Activated CD4-positive, alpha-beta memory T cell treated with anti-CD3 and anti-CD28 coated beads for 36 hours (primary cell): ENCODE measurements around the gene CEP57. TPM values are rescaled to one million over a fixed set of nuclear protein-coding genes. Genes with fewer than 3 reads are reported as not detected.
"Not testable (repeated sequence)": the region's sequence is repeated elsewhere in the genome, so short reads cannot be mapped to it uniquely, and the experiment has no call there.

ENCODE experiments used
- CTCF ChIA-PET: fragments of 350-600 bp; sonication (Branson Sonifier 250); formaldehyde crosslinking; loops from one replicate; lab custom pipeline; 2021; ENCODE audit warnings: antibody characterized with exemption, inconsistent platforms; lab: Charles Lee
- POLR2A ChIA-PET: fragments of 350-600 bp; sonication (Branson Sonifier 250); formaldehyde crosslinking; loops from one replicate; lab custom pipeline; 2021; ENCODE audit warnings: antibody characterized with exemption; lab: Charles Lee
- DNase-seq: peaks from one replicate; pipeline ENCODE4 v3.0.0-alpha.2; 2020
- H3K27ac Mint-ChIP-seq: one replicate; pipeline ENCODE4 v1.8.0; 2021; ENCODE audit warnings: mixed read lengths
- H3K27me3 Mint-ChIP-seq: one replicate; pipeline ENCODE4 v1.8.0; 2021; ENCODE audit warnings: mixed read lengths
- H3K36me3 Mint-ChIP-seq: one replicate; pipeline ENCODE4 v1.8.0; 2021; ENCODE audit warnings: mixed read lengths
- H3K4me1 Mint-ChIP-seq: one replicate; pipeline ENCODE4 v1.8.0; 2021; ENCODE audit warnings: low read depth, mixed read lengths
- H3K4me3 Mint-ChIP-seq: one replicate; pipeline ENCODE4 v1.8.0; 2021; ENCODE audit warnings: mild to moderate bottlenecking, mixed read lengths
- H3K9me3 Mint-ChIP-seq: one replicate; pipeline ENCODE4 v1.8.0; 2021; ENCODE audit warnings: mixed read lengths
- intact Hi-C: fragments of 100-400 bp; cut with micrococcal nuclease; formaldehyde crosslinking; loops from one replicate; pipeline ENCODE4 v1.15.1; 2023
- total RNA-seq, 2 experiments: library from RNA; stranded (reverse); gene quantifications; one replicate each; pipeline ENCODE4 v1.2.3, GENCODE V29; 2021

The CEP57 gene
- total RNA-seq, 2 experiments from 2014 or later: 115 to 117 TPM

DNA sequence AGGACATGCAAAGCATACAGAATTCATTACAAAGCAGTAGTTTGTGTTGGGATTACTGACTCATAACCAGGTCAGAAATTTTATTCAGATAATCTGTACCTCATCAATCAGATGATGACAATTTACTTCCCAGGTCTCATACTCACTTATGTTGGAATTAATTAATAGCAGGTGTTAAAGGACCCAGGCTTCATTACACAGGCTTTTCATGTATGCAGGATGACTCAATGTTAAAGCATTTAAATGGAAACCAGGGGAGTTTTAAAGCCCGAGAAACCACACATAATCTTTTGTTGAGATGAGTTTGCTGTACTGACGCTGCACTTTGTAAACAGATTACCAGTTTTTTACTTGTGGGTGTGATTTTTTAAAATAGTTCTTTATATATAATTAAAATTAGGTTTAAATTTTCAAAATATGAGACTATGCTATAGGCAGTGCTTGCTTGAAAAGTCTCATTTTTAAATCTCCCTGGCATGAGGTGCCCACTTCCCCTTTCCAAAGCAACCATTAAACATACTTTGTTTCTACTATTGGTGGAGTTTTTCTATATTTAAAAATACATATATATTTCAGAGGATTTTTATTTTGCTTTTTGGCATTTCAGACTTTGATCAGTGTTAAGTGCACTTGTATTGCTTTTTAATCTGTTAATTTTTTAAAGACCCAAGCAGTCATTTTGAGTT, 41.0 kb downstream of the CEP57 start:
- Mint-ChIP-seq H3K27me3 (no peaks in the 10 kb centered on the region), H3K36me3 (peaks cover 41% of the 10 kb centered on the region), H3K4me1 (peaks cover 14% of the 10 kb centered on the region), H3K4me3 (no peak overlapping the region), H3K9me3 (no peaks in the 10 kb centered on the region), H3K27ac (no peak overlapping the region)
- ChIA-PET CTCF (no interaction called here), POLR2A (no interaction called here)
- intact Hi-C loops: loop anchor here (10.0 kb wide), 1 partner anchor 403 kb away; no protein-coding TSS in a partner anchor
- no peak for DNase-seq

DNA sequence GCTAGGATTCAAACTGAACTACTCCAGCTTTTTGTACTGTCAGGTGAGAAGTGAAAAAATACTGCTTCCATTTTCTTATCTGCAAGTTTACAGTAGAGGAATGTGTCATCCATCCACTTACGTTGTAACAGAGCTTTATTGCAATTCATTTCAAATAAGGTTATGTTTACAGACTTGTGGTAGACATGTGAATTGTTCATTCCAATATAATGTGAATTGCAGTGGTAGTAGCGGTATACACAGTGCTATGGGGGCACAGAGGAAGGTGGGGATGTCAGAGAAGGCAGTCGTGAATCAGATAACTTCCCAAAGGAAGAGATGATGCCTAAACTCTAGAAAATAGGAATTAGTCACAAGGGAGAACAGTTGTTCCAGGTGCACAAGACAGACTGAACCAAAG, 42.5 kb downstream of the CEP57 start:
- CTCF ChIA-PET: interaction anchor here (0.8 kb wide), 1 partner anchor 561 kb away, joined by 4 read pairs; no protein-coding TSS in a partner anchor
- Mint-ChIP-seq H3K36me3 (peaks cover 47% of the 10 kb centered on the region), H3K4me3 (no peak overlapping the region), H3K4me1 (peaks cover 14% of the 10 kb centered on the region), H3K27ac (no peak overlapping the region), H3K27me3 (no peaks in the 10 kb centered on the region), H3K9me3 (no peaks in the 10 kb centered on the region)
- no peak for DNase-seq
- POLR2A ChIA-PET: interaction anchor here (1.1 kb wide), 1 partner anchor 42 kb away, joined by 3 read pairs; no protein-coding TSS in a partner anchor
- intact Hi-C loops: loop anchor here (10.0 kb wide), 1 partner anchor 402 kb away; no protein-coding TSS in a partner anchor

DNA sequence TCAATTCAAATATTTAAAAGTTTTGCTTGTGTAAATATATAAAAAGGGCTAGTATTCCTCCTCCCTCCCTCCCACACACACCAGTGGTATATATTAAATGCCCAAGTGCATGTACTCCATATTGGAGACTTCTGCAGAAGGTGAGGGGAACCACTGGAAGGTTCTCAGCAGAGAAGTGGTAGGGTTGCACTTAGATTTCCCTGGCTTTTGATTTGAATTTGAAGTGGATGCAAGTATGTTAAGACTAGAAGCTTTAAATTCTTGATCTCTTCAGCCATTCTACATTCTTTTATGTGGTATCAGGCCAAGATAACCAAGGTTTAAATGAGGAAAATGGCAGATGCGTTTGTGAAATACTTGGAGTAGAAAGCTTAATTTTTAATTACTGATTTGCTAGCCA, 43.1 kb downstream of the CEP57 start:
- POLR2A ChIA-PET: no interaction called here
- H3K9me3 Mint-ChIP-seq: no peaks in the 10 kb centered on the region
- intact Hi-C loops: loop anchor here (10.0 kb wide), 1 partner anchor 401 kb away; no protein-coding TSS in a partner anchor
- H3K27me3 Mint-ChIP-seq: no peaks in the 10 kb centered on the region
- no peak overlapping the region for H3K4me3 Mint-ChIP-seq
- H3K27ac Mint-ChIP-seq: no peak overlapping the region
- no peak for DNase-seq
- CTCF ChIA-PET: interaction anchor here (4.2 kb wide), 1 partner anchor 593 kb away, joined by 27 read pairs; no protein-coding TSS in a partner anchor
- peaks cover 48% of the 10 kb centered on the region for H3K36me3 Mint-ChIP-seq
- peaks cover 14% of the 10 kb centered on the region for H3K4me1 Mint-ChIP-seq

DNA sequence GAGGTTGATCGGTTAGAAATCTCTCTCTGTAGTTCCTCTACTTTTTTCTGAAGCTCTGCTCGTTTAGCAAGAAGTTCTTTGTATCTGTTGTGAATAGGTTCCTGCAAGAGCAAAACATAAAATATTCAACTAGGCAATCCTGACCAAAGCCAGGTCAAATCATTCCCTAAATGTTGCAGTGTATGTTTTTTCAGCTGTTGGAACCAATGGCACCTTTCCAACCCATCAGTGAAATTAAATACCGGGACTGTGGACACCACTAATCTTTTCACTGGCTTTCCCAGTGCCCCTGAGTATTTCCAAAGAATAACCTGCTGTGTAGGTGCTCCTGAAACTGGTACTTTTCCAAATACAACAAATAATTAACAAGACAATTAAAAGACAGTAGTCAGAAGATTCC, 45.1 kb downstream of the CEP57 start:
- intact Hi-C loops: loop anchor here (5.0 to 10.0 kb wide), 3 partner anchors 177 to 683 kb away; no protein-coding TSS in a partner anchor
- peaks cover 40% of the 10 kb centered on the region for H3K36me3 Mint-ChIP-seq
- ChIA-PET POLR2A (no interaction called here), CTCF (interaction anchor here (0.8 to 4.2 kb wide), 33 partner anchors 9 to 683 kb away, joined by 3 to 38 read pairs (median 4); partner anchors contain the start of genes CCDC82, JRKL and MAML2)
- peaks cover 7% of the 10 kb centered on the region for H3K4me1 Mint-ChIP-seq
- no peak overlapping the region for H3K27ac Mint-ChIP-seq
- H3K27me3 Mint-ChIP-seq: no peaks in the 10 kb centered on the region
- H3K9me3 Mint-ChIP-seq: no peaks in the 10 kb centered on the region
- H3K4me3 Mint-ChIP-seq: no peak overlapping the region
- no peak for DNase-seq

DNA sequence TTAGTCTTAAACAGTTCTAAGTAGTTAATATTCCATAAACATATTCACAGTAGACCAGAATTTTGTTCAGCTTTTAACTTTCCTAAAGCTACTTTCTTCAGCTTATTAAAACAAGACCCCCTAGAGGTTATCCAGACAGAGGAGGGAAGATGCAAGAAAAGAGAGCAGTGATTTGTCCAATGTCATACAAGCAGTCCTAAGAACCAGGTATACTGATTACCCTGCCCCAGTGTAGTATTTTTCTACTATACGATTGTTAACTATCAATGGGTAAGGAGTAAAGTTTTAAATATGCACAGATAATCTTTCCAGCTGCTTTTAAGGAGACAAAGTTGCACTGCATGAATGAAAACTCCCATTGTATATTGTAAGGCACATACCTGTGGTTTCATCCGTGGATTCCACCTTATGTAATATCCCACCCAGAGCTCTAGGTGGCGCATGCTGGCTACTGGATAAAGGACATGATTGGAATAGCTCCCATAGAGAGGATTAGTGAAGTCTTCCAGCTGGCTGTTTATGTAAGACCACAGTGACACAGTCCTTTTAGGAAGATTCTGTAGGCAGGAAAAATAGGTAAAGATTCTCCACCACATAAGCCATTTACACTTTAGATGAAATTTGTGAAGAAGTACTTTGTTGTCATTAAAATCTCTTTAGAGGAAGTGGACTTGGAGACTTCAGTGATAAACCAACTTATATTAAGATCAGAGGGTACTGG, 45.6 kb downstream of the CEP57 start:
- H3K9me3 Mint-ChIP-seq: no peaks in the 10 kb centered on the region
- H3K36me3 Mint-ChIP-seq: peaks cover 35% of the 10 kb centered on the region
- no peak overlapping the region for H3K4me3 Mint-ChIP-seq
- H3K27ac Mint-ChIP-seq: no peak overlapping the region
- CTCF ChIA-PET: interaction anchor here (0.8 to 4.2 kb wide), 40 partner anchors 8 to 684 kb away, joined by 3 to 38 read pairs (median 4); partner anchors contain the start of genes CCDC82, JRKL and MAML2
- H3K4me1 Mint-ChIP-seq: peaks cover 3% of the 10 kb centered on the region
- no peaks in the 10 kb centered on the region for H3K27me3 Mint-ChIP-seq
- peak; percentile 63 for DNase-seq
- POLR2A ChIA-PET: interaction anchor here (0.6 kb wide), 1 partner anchor 105 kb away, joined by 3 read pairs; no protein-coding TSS in a partner anchor
- intact Hi-C loops: loop anchor here (1.0 to 10.0 kb wide), 6 partner anchors 176 to 684 kb away; partner anchors contain the start of gene MAML2

DNA sequence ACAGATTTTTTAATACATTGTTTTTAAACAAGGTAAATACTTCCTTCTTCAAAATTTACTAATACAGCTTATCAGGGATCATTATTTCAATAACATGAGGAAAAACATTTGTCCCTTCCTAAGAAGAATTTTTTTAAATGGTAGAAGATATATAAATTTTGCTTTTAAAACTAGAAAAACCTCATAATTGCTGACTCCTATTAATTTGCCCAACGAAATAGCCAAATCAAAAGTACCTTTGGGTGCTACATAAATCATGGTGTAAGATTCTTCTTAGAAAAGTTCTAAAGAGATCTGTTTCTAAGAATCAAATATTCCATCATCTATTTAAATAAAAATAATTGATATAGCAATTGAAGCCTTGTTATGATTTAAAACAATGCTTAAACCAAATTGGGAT, 54.9 kb downstream of the CEP57 start:
- H3K4me3 Mint-ChIP-seq: no peak overlapping the region
- no peak overlapping the region for H3K27ac Mint-ChIP-seq
- H3K9me3 Mint-ChIP-seq: no peaks in the 10 kb centered on the region
- H3K4me1 Mint-ChIP-seq: no peaks in the 10 kb centered on the region
- ChIA-PET CTCF (interaction anchor here (0.8 to 2.6 kb wide), 2 partner anchors 9 to 83 kb away, joined by 3 to 11 read pairs; no protein-coding TSS in a partner anchor), POLR2A (no interaction called here)
- DNase-seq: no peak
- no peaks in the 10 kb centered on the region for H3K27me3 Mint-ChIP-seq
- peaks cover 12% of the 10 kb centered on the region for H3K36me3 Mint-ChIP-seq
- intact Hi-C loops: no loop called here

DNA sequence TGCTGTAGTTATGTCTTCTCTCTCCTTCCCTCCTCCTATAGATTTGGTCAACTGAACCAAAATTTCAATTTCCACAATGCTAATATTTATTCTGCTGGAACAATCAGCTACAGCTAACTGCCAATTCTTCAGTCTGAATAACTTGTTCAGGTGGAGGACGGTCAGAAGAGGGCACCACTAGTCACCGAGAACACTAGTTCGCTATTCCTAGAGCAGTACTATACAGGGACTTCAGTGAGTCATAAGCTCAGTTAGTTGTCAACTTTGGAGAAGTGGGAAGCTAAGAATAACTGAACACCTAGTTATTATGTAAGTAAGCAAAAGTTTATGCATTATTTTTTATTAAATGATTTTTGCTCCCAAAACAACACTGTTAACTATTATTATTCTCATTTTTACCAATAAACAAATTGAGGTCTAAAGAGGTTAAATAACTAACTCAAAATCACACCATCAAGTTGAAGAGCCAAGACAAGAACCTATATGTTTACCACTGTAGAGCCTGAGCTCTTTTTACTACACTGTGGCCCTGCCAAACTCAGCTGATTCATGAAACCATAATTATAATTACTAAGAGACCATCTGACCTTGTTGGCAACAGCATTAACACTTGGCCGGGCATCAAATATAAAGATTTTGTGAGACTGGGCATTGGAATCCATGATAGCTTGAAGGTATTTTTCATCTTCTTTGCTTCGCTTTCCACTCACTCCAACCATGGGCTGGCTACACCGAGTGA, 59.0 kb downstream of the CEP57 start:
- CTCF ChIA-PET: interaction anchor here (0.6 to 4.5 kb wide), 12 partner anchors 8 to 587 kb away, joined by 3 to 32 read pairs (median 4); partner anchors contain the start of genes CCDC82, JRKL and MAML2
- Mint-ChIP-seq H3K9me3 (no peaks in the 10 kb centered on the region), H3K4me1 (no peaks in the 10 kb centered on the region), H3K36me3 (peaks cover 9% of the 10 kb centered on the region), H3K4me3 (no peak overlapping the region), H3K27me3 (no peaks in the 10 kb centered on the region), H3K27ac (no peak overlapping the region)
- intact Hi-C loops: loop anchor here (1.0 kb wide), 1 partner anchor 577 kb away; no protein-coding TSS in a partner anchor
- DNase-seq: peak; percentile 39
- POLR2A ChIA-PET: no interaction called here

DNA sequence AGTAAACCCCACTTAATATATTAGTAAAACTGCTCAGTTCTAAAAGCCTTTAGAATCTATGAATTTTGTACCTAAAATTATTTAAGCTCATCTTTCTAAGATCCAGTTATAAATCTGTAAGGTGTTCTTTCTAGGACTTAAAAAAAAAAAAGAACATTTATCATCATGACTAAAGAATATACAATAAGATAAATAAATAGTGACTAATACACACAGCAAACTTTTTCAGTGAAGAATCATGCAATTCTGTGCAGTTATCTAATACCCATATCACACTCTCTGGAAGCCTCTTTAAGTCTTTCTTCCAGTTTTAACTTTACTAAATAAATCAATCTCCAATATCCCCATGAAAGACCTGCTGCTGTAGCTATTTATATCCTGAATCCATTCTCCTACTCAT, 59.8 kb downstream of the CEP57 start:
- CTCF ChIA-PET: interaction anchor here (1.1 to 4.5 kb wide), 6 partner anchors 20 to 544 kb away, joined by 3 to 32 read pairs (median 4); partner anchors contain the start of genes CCDC82, JRKL and MAML2
- Mint-ChIP-seq H3K9me3 (no peaks in the 10 kb centered on the region), H3K36me3 (peaks cover 6% of the 10 kb centered on the region), H3K4me3 (no peak overlapping the region), H3K4me1 (no peaks in the 10 kb centered on the region), H3K27me3 (no peaks in the 10 kb centered on the region), H3K27ac (no peak overlapping the region)
- intact Hi-C loops: no loop called here
- POLR2A ChIA-PET: no interaction called here
- DNase-seq: no peak

DNA sequence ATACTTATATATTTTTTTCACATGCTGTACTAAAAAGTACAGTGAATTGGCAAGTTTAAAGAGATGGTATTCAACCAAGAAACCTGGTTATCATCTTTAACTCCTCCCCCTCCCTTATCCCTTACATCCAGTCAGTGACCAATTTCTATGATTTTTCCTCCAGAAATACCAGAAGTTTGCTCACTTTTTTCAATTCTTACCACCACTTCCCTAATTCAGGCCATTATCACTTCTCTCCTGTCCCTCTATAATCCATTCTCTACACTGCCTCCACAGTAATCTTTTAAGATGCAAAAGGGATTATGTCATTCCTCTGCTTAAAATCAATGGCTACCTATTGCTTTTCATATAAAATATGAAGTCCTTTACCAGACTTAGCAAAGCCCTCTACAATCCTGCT, 62.8 kb downstream of the CEP57 start:
- intact Hi-C loops: no loop called here
- CTCF ChIA-PET: no interaction called here
- POLR2A ChIA-PET: no interaction called here

DNA sequence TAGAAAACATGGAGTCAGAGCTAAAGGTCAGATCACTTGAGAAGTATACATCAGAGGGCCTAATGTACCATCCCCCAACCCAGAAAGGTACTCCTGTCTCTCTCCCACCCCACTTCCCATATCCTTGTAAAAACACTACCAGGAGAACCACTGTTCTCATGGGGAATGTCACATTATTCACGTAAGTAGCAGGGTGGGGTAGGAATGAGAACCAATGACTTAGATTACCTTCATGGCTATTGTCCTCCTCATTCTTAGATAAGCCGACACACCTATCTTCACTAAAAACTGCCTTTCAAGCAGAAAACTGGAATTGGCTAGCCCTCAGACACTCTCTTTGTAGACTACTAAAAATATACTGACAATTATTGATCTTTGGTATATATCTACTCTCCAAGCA, 63.6 kb downstream of the CEP57 start:
- Mint-ChIP-seq H3K4me1 (no peaks in the 10 kb centered on the region), H3K9me3 (no peaks in the 10 kb centered on the region), H3K36me3 (peaks cover 13% of the 10 kb centered on the region), H3K4me3 (no peak overlapping the region), H3K27ac (no peak overlapping the region), H3K27me3 (no peaks in the 10 kb centered on the region)
- DNase-seq: no peak
- intact Hi-C loops: no loop called here
- POLR2A ChIA-PET: no interaction called here
- CTCF ChIA-PET: no interaction called here

More for the DNA sequence above, 62.8 kb downstream of the CEP57 start:
- H3K4me3 Mint-ChIP-seq: no peak overlapping the region
- DNase-seq: no peak
- no peaks in the 10 kb centered on the region for H3K4me1 Mint-ChIP-seq
- H3K36me3 Mint-ChIP-seq: peaks cover 11% of the 10 kb centered on the region
- H3K27me3 Mint-ChIP-seq: no peaks in the 10 kb centered on the region
- no peaks in the 10 kb centered on the region for H3K9me3 Mint-ChIP-seq
- no peak overlapping the region for H3K27ac Mint-ChIP-seq

DNA sequence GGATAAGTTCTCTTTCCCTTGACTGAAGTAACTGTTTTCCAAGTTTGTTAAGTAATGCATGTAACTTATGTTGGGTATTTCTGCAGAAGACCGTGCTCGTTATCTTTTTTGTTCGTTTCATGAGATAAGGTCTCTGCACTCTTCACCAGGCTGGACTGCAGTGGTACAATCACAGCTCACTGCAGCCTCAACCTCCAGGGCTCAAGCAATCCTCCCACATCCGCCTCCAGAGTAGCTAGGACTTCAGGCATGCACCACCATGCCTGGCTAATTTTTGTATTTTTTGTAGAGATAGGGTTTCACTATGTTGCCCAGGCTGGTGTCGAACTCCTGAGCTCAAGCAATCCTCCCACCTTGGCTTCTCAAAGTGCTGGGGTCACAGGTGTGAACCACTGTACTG, 64.1 kb downstream of the CEP57 start:
- H3K27ac Mint-ChIP-seq, intact Hi-C loops, POLR2A ChIA-PET, DNase-seq, H3K27me3 Mint-ChIP-seq, H3K4me3 Mint-ChIP-seq, H3K9me3 Mint-ChIP-seq, H3K4me1 Mint-ChIP-seq, CTCF ChIA-PET: not testable (repeated sequence)
- H3K36me3 Mint-ChIP-seq: peaks cover 13% of the 10 kb centered on the region
